PC-3 (cell line): Measurements from ENCODE around the gene ERCC2. TPM values are rescaled to one million over a fixed set of nuclear protein-coding genes. Genes with fewer than 3 reads are reported as not detected.
A peak's percentile ranks its signal among the peaks of the same experiment; 100 is the strongest.

Experiments used
- ATAC-seq: fragments of 200-7000 bp; cut with Tn5 transposase; 2 replicates; pipeline ENCODE4 v1.9.1; 2020; ENCODE audit warnings: mild to moderate bottlenecking, moderate library complexity
- BruUV-seq: library from RNA; stranded (reverse); fragments of 400-500 nt; replicated peaks from 2 replicates; lab custom pipeline; 2021; lab: Mats Ljungman, UMichigan
- CTCF ChIA-PET: fragments of 300-600 bp; sonication (Branson Sonifier 250); formaldehyde crosslinking; loops from one replicate; lab custom pipeline; 2022; ENCODE audit warnings: antibody characterized with exemption; lab: Charles Lee
- POLR2A ChIA-PET: fragments of 300-600 bp; sonication (Branson Sonifier 250); formaldehyde crosslinking; loops from one replicate; lab custom pipeline; 2022; ENCODE audit warnings: antibody characterized with exemption; ENCODE audit not compliant: unreplicated experiment; lab: Charles Lee
- DNase-seq: peaks from one replicate; pipeline ENCODE4 v3.0.0-alpha.2; 2015
- H2AFZ ChIP-seq: fragments of 300-600 bp; sonication (generic); 2 replicates; pipeline ENCODE4 v1.6.0; 2016; ENCODE audit warnings: antibody characterized with exemption, low read length
- H3F3A ChIP-seq: fragments of 300-600 bp; sonication (generic); one replicate; pipeline ENCODE4 v1.6.0; 2017; ENCODE audit warnings: antibody characterized with exemption, low read length, control low read depth, mild to moderate bottlenecking; ENCODE audit not compliant: unreplicated experiment
- H3K27ac ChIP-seq: fragments of 300-600 bp; sonication (generic); 2 replicates; pipeline ENCODE4 v1.5.1; 2016; ENCODE audit warnings: mild to moderate bottlenecking, low read length
- H3K27me3 ChIP-seq: fragments of 300-600 bp; sonication (generic); 2 replicates; pipeline ENCODE4 v1.6.1; 2016; ENCODE audit warnings: low read length, mixed read lengths
- H3K36me3 ChIP-seq: fragments of 300-600 bp; sonication (generic); 2 replicates; pipeline ENCODE4 v1.6.1; 2016; ENCODE audit warnings: low read depth, mixed run types, low read length, mixed read lengths
- H3K4me1 ChIP-seq: fragments of 300-600 bp; sonication (generic); 2 replicates; pipeline ENCODE4 v1.5.1; 2016; ENCODE audit warnings: low read length; ENCODE audit not compliant: insufficient read depth
- H3K4me2 ChIP-seq: fragments of 300-600 bp; sonication (generic); 2 replicates; pipeline ENCODE4 v1.6.0; 2016; ENCODE audit warnings: low read length
- H3K4me3 ChIP-seq: fragments of 300-600 bp; sonication (generic); 2 replicates; pipeline ENCODE4 v1.5.1; 2016; ENCODE audit warnings: mild to moderate bottlenecking, low read length, mixed read lengths
- H3K79me2 ChIP-seq: fragments of 300-600 bp; sonication (generic); 2 replicates; pipeline ENCODE4 v1.6.1; 2017; ENCODE audit warnings: low read length, mixed read lengths
- H3K9ac ChIP-seq: fragments of 300-600 bp; sonication (generic); 2 replicates; pipeline ENCODE4 v1.6.0; 2016; ENCODE audit warnings: mild to moderate bottlenecking, low read length
- H3K9me2 ChIP-seq: fragments of 300-600 bp; sonication (generic); replicated peaks from 2 replicates; pipeline ENCODE4 v1.6.1; 2016; ENCODE audit warnings: mixed run types, low read length, mixed read lengths
- H3K9me3 ChIP-seq: fragments of 300-600 bp; sonication (generic); 2 replicates; pipeline ENCODE4 v1.6.1; 2016; ENCODE audit warnings: low read length, mixed read lengths
- H4K20me1 ChIP-seq: fragments of 300-600 bp; sonication (generic); 2 replicates; pipeline ENCODE4 v1.6.1; 2016; ENCODE audit warnings: low read length, mixed read lengths
- EZH2 ChIP-seq: fragments of 300-600 bp; sonication (generic); IDR thresholded peaks from one replicate; pipeline ENCODE4 v1.6.1; 2017; ENCODE audit warnings: antibody characterized with exemption, mild to moderate bottlenecking, low read length; ENCODE audit not compliant: unreplicated experiment
- EZH2phosphoT487 ChIP-seq: fragments of 300-600 bp; sonication (generic); IDR thresholded peaks from 2 replicates; pipeline ENCODE4 v1.6.1; 2018; ENCODE audit warnings: mild to moderate bottlenecking, antibody characterized with exemption, low read length, borderline replicate concordance
- intact Hi-C: fragments of 100-400 bp; cut with micrococcal nuclease; formaldehyde crosslinking; loops from 2 replicates; pipeline ENCODE4 v1.9.0; 2023
- total RNA-seq: library from RNA; depleted of rRNA; stranded (reverse); fragments of >200 nt; gene quantifications from 2 replicates; pipeline ENCODE4 v1.2.3, GENCODE V29; 2014
- TF ChIP-seq, protein P1 (sequence below): fragments of 300-600 bp; sonication (generic); conservative IDR thresholded peaks from 2 replicates; pipeline ENCODE4 v1.5.1; 2017; ENCODE audit warnings: antibody characterized with exemption, low read depth, mild to moderate bottlenecking, low read length

Gene ERCC2
- total RNA-seq, 1 experiment from 2014 or later = 48.0 TPM

GRCh38 chr19:45306518-45307027, 63.8 kb downstream of the ERCC2 start:
- no peak overlapping the region for H3K9ac ChIP-seq
- no peaks in the 10 kb centered on the region for H3K4me1 ChIP-seq
- H3K79me2 ChIP-seq = no peaks in the 10 kb centered on the region
- H3K27me3 ChIP-seq = no peaks in the 10 kb centered on the region
- H3K4me2 ChIP-seq = no peak overlapping the region
- ChIA-PET CTCF (no interaction called here), POLR2A (no interaction called here)
- intact Hi-C loops = no loop called here
- no peaks in the 10 kb centered on the region for H3F3A ChIP-seq
- no peaks in the 10 kb centered on the region for H3K9me2 ChIP-seq
- no peak overlapping the region for H2AFZ ChIP-seq
- BruUV-seq = no TSS peak
- H4K20me1 ChIP-seq = no peaks in the 10 kb centered on the region
- ATAC-seq = no peak
- TF ChIP-seq, protein P1, sequence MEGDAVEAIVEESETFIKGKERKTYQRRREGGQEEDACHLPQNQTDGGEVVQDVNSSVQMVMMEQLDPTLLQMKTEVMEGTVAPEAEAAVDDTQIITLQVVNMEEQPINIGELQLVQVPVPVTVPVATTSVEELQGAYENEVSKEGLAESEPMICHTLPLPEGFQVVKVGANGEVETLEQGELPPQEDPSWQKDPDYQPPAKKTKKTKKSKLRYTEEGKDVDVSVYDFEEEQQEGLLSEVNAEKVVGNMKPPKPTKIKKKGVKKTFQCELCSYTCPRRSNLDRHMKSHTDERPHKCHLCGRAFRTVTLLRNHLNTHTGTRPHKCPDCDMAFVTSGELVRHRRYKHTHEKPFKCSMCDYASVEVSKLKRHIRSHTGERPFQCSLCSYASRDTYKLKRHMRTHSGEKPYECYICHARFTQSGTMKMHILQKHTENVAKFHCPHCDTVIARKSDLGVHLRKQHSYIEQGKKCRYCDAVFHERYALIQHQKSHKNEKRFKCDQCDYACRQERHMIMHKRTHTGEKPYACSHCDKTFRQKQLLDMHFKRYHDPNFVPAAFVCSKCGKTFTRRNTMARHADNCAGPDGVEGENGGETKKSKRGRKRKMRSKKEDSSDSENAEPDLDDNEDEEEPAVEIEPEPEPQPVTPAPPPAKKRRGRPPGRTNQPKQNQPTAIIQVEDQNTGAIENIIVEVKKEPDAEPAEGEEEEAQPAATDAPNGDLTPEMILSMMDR = no peak
- H3K36me3 ChIP-seq = no peaks in the 10 kb centered on the region
- DNase-seq = no peak
- no peak overlapping the region for H3K4me3 ChIP-seq
- H3K9me3 ChIP-seq = no peaks in the 10 kb centered on the region
- no peak overlapping the region for H3K27ac ChIP-seq

GRCh38 chr19:45306040-45306439, 64.3 kb downstream of the ERCC2 start:
- POLR2A ChIA-PET = no interaction called here
- no peaks in the 10 kb centered on the region for H3K36me3 ChIP-seq
- CTCF ChIA-PET = no interaction called here
- H3K4me2 ChIP-seq = no peak overlapping the region
- H3K9ac ChIP-seq = no peak overlapping the region
- TF ChIP-seq EZH2 = no peak
- TF ChIP-seq EZH2phosphoT487 = no peak
- no peaks in the 10 kb centered on the region for H3K79me2 ChIP-seq
- no peaks in the 10 kb centered on the region for H3F3A ChIP-seq
- DNase-seq (no peak), ATAC-seq (no peak)
- intact Hi-C loops = no loop called here
- H3K9me2 ChIP-seq = no peaks in the 10 kb centered on the region
- H3K4me3 ChIP-seq = no peak overlapping the region
- no peaks in the 10 kb centered on the region for H3K4me1 ChIP-seq
- no peak overlapping the region for H3K27ac ChIP-seq
- H4K20me1 ChIP-seq = no peaks in the 10 kb centered on the region
- H3K9me3 ChIP-seq = no peaks in the 10 kb centered on the region
- H3K27me3 ChIP-seq = no peaks in the 10 kb centered on the region
- no peak overlapping the region for H2AFZ ChIP-seq
- TSS peak; percentile 15 for BruUV-seq

GRCh38 chr19:45305421-45305820, 65.0 kb downstream of the ERCC2 start:
- POLR2A ChIA-PET = no interaction called here
- Histone ChIP-seq H3K27ac (no peak overlapping the region), H3K36me3 (no peaks in the 10 kb centered on the region), H3K9me2 (no peaks in the 10 kb centered on the region), H3K27me3 (no peaks in the 10 kb centered on the region), H4K20me1 (no peaks in the 10 kb centered on the region), H2AFZ (no peak overlapping the region), H3F3A (no peaks in the 10 kb centered on the region), H3K79me2 (no peaks in the 10 kb centered on the region), H3K4me1 (no peaks in the 10 kb centered on the region), H3K4me3 (no peak overlapping the region), H3K4me2 (no peak overlapping the region), H3K9ac (no peak overlapping the region), H3K9me3 (no peaks in the 10 kb centered on the region)
- intact Hi-C loops = no loop called here
- ATAC-seq = no peak
- CTCF ChIA-PET = no interaction called here
- no TSS peak for BruUV-seq
- TF ChIP-seq EZH2phosphoT487 = no peak
- DNase-seq = no peak

- Histone ChIP-seq H3K4me2 (no peak overlapping the region), H3K36me3 (no peaks in the 10 kb centered on the region), H3K79me2 (no peaks in the 10 kb centered on the region), H3K27me3 (no peaks in the 10 kb centered on the region), H4K20me1 (no peaks in the 10 kb centered on the region), H2AFZ (no peak overlapping the region), H3K27ac (no peak overlapping the region), H3K9me2 (no peaks in the 10 kb centered on the region), H3K4me1 (no peaks in the 10 kb centered on the region), H3K9ac (no peak overlapping the region), H3K4me3 (no peak overlapping the region), H3F3A (no peaks in the 10 kb centered on the region), H3K9me3 (no peaks in the 10 kb centered on the region)
- BruUV-seq = no TSS peak
- intact Hi-C loops = no loop called here
- CTCF ChIA-PET = no interaction called here
- ATAC-seq (no peak), DNase-seq (no peak)
- TF ChIP-seq EZH2 = no peak
- POLR2A ChIA-PET = no interaction called here
Observed at GRCh38 chr19:45305007-45305406, 65.4 kb downstream of the ERCC2 start.
